HG03135 (cell line): Measurements from ENCODE around the gene FUOM.

ENCODE experiments used
- ATAC-seq: cut with Tn5 transposase; IDR thresholded peaks from one replicate; pipeline ENCODE4 v1.9.1; 2021; ENCODE audit warnings: mild to moderate bottlenecking, moderate library complexity; ENCODE audit not compliant: unreplicated experiment

The FUOM gene

GRCh38 chr10:133315847-133316246 is 42.0 kb downstream of the FUOM start:
- ATAC-seq: no peak

GRCh38 chr10:133314911-133315310 is 42.9 kb downstream of the FUOM start:
- no peak for ATAC-seq

- ATAC-seq: no peak
Measured at GRCh38 chr10:133313192-133313591, 44.6 kb downstream of the FUOM start.

- no peak for ATAC-seq
Measured at GRCh38 chr10:133312769-133313145, 45.1 kb downstream of the FUOM start.

- no peak for ATAC-seq
Measured at GRCh38 chr10:133312016-133312768, 45.6 kb downstream of the FUOM start.

- no peak for ATAC-seq
Measured at GRCh38 chr10:133311570-133311969, 46.2 kb downstream of the FUOM start.

GRCh38 chr10:133310789-133311188 is 47.0 kb downstream of the FUOM start:
- no peak for ATAC-seq

- ATAC-seq: no peak
Measured at GRCh38 chr10:133310399-133310755, 47.4 kb downstream of the FUOM start.

- no peak for ATAC-seq
Measured at GRCh38 chr10:133309720-133310398, 48.0 kb downstream of the FUOM start.

GRCh38 chr10:133309100-133309719 is 48.6 kb downstream of the FUOM start:
- ATAC-seq: peak; percentile 74

- ATAC-seq: peak; percentile 72
Measured at GRCh38 chr10:133308421-133309099, 49.3 kb downstream of the FUOM start, which contains the start of the genes TUBGCP2 and ZNF511. Gene TUBGCP2, minus strand, starts transcription at chr10:133308872. Its CDS starts 5,931 bp downstream, at chr10:133302941. Gene ZNF511, plus strand, starts transcription at chr10:133308914. Its CDS starts 30 bp downstream, at chr10:133308944.

- ATAC-seq: peak; percentile 47
Measured at GRCh38 chr10:133307776-133308420, 49.9 kb downstream of the FUOM start.

- no peak for ATAC-seq
Measured at GRCh38 chr10:133306941-133307379, 50.9 kb downstream of the FUOM start.

- ATAC-seq: no peak
Measured at GRCh38 chr10:133306097-133306476, 51.7 kb downstream of the FUOM start.
